Kidney epithelial cell (primary cell): Measurements from ENCODE around the gene SEC63. TPM values are rescaled to one million over a fixed set of nuclear protein-coding genes. Genes with fewer than 3 reads are reported as not detected.
A peak's percentile ranks its signal among the peaks of the same experiment; 100 is the strongest.
"Not testable (repeated sequence)": the region's sequence is repeated elsewhere in the genome, so short reads cannot be mapped to it uniquely, and the experiment has no call there.

Source experiments
- DNase-seq: peaks from one replicate; pipeline ENCODE4 v3.0.0-alpha.2; 2010; ENCODE audit warnings: low read depth
- H3K27me3 ChIP-seq: 2 replicates; pipeline ENCODE4 v1.6.0; 2011; ENCODE audit warnings: low read length; ENCODE audit not compliant: control insufficient read depth, insufficient read depth
- H3K36me3 ChIP-seq: 2 replicates; pipeline ENCODE4 v1.5.1; 2011; ENCODE audit warnings: low read length; ENCODE audit not compliant: control insufficient read depth, insufficient read depth
- H3K4me3 ChIP-seq: 2 replicates; pipeline ENCODE4 v1.5.1; 2011; ENCODE audit warnings: low read depth, mild to moderate bottlenecking, control low read depth, low read length
- total RNA-seq: library from RNA; depleted of rRNA; stranded (reverse); fragments of >200 nt; gene quantifications from 2 replicates; pipeline ENCODE4 v1.2.3, GENCODE V29; 2015
- TF ChIP-seq, protein P1 (sequence below): IDR thresholded peaks from 2 replicates; pipeline ENCODE4 v1.5.1; 2011; ENCODE audit warnings: mild to moderate bottlenecking, moderate library complexity, low read length, control low read depth, inconsistent platforms; ENCODE audit not compliant: insufficient read depth, poor library complexity, severe bottlenecking

Gene SEC63, protein sequence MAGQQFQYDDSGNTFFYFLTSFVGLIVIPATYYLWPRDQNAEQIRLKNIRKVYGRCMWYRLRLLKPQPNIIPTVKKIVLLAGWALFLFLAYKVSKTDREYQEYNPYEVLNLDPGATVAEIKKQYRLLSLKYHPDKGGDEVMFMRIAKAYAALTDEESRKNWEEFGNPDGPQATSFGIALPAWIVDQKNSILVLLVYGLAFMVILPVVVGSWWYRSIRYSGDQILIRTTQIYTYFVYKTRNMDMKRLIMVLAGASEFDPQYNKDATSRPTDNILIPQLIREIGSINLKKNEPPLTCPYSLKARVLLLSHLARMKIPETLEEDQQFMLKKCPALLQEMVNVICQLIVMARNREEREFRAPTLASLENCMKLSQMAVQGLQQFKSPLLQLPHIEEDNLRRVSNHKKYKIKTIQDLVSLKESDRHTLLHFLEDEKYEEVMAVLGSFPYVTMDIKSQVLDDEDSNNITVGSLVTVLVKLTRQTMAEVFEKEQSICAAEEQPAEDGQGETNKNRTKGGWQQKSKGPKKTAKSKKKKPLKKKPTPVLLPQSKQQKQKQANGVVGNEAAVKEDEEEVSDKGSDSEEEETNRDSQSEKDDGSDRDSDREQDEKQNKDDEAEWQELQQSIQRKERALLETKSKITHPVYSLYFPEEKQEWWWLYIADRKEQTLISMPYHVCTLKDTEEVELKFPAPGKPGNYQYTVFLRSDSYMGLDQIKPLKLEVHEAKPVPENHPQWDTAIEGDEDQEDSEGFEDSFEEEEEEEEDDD
- total RNA-seq, result 25.1 TPM in 2 replicates

DNA sequence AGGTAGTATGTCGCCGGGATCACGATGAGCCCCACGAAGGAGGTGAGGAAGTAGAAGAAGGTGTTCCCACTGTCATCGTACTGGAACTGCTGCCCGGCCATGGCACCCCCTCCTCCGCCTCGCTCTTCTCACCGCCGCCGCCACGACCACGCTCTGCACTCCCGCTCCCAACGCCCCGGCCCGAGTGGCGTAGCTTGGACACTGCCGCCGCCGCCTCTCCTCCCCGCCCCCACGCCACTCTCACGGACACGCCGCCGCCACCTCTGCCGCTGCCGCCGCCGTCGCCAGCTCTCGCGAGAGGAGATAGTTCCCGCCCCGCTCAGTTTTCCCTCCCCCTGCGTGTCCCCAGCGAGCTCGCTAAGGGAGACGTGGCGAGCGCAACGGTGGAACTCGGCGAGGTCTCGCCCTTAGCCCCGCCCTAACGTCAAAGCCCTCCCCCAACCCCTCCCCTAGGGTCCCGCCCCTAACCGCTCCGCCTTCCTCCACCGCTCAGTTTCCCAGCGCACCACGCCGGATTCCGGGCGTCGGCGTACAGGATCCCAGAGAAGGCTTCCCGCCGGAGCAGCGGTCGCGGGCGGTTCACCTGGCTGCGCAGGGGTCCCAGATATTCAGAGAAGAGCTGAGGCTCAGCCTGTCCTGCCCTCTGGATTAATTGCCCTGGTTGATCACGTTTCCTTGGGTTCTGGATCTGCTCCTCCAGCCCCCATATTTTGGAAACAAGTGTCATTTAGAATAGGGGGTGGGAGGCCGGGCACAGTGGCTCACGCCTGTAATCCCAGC, at the start of gene SEC63:
Gene SEC63, minus strand, starts transcription at position 300 of the 780 bp plus-strand sequence. Its CDS starts 199 bp downstream, at position 101.
- no peaks in the 10 kb centered on the region for H3K36me3 ChIP-seq
- TF ChIP-seq, protein P1, sequence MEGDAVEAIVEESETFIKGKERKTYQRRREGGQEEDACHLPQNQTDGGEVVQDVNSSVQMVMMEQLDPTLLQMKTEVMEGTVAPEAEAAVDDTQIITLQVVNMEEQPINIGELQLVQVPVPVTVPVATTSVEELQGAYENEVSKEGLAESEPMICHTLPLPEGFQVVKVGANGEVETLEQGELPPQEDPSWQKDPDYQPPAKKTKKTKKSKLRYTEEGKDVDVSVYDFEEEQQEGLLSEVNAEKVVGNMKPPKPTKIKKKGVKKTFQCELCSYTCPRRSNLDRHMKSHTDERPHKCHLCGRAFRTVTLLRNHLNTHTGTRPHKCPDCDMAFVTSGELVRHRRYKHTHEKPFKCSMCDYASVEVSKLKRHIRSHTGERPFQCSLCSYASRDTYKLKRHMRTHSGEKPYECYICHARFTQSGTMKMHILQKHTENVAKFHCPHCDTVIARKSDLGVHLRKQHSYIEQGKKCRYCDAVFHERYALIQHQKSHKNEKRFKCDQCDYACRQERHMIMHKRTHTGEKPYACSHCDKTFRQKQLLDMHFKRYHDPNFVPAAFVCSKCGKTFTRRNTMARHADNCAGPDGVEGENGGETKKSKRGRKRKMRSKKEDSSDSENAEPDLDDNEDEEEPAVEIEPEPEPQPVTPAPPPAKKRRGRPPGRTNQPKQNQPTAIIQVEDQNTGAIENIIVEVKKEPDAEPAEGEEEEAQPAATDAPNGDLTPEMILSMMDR, result no peak
- peak; percentile 60 for DNase-seq
- no peaks in the 10 kb centered on the region for H3K27me3 ChIP-seq
- peak within 1 kb of the TSS; percentile 98 for H3K4me3 ChIP-seq

DNA sequence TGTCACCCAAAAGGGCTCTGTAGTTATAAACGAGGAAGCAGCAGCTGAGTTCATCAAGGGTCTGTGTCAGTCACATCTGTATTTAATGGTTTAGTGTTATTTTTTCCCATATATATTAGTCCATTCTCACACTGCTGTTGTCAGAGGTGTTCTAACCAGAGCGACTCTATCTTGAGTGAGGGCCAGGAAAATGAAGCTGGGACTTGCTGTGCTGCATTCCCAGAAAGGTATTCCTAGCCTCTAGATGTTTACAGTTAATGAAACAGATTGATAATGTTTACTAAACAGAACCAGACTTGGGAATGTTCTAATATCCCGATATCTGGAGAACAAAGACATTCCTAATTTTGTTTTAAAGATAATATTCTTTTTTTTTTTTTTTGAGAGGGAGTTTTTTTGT, 48.0 kb upstream of the SEC63 start:
- TF ChIP-seq, protein P1, result no peak
- Histone ChIP-seq H3K27me3 (no peaks in the 10 kb centered on the region), H3K4me3 (no peak overlapping the region), H3K36me3 (no peaks in the 10 kb centered on the region)
- no peak for DNase-seq

DNA sequence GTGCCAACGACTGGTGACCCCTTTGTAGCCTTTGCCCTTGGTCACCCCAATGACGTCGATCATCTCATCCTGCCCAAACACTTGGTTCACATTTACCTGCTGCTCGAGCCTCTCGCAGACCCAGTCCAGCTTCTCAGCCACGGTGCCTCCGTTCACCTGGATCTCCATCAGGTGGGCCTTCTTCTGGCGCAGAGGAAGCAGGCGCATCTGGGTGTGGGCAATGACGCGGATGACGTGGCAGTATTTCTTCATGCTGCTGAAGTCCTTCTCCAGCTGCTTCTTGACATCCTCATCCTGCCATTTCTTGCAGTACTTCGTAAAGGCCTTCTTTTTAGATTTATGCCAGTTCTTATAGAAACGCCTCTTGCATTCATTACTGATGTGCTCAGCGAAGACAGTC, 46.9 kb upstream of the SEC63 start:
- H3K27me3 ChIP-seq, result no peaks in the 10 kb centered on the region
- H3K36me3 ChIP-seq, result no peaks in the 10 kb centered on the region
- DNase-seq, result no peak
- no peak overlapping the region for H3K4me3 ChIP-seq
- TF ChIP-seq, protein P1, result no peak

DNA sequence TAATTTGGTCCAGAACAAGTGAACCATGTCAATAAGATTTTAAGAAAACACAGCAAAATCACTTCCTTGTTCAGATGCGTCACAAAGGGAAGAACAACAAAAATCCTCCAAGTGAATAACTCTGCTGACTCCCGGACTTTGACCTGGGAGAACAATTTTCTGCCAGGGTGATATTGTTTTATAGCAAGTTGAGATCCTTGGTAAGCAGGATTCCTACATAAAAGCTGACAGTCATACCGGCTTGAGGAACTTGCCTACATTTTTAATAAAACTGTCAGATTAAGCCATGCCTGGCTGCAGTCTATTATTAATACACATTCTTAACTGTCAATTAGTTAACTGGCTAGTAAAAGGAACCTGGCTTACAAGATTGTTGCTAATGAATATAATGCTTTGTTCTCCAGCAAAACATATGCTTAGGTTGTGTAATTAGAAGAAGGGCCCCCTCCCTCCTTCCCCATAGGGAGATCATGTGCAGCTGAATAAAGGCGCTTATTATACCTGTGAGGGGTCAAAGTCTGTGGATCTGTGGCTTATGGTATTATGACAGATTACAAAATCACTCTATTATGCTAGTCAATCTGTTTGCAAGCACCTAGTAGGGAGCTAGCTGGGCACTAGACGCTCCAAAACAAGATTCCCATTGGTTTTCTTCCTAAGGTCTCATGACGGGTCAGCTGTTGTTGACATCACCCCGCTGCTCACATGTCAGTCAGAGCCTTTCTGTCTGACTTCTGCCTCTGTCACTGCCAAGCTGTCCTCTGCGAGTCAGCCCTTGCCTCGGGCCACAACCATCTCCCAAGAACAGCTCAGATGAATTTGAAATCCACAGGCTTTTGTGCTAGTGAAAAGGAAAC, 44.6 kb upstream of the SEC63 start:
- no peaks in the 10 kb centered on the region for H3K27me3 ChIP-seq
- no peaks in the 10 kb centered on the region for H3K36me3 ChIP-seq
- DNase-seq, result peak; percentile 31
- TF ChIP-seq, protein P1, result no peak
- no peak overlapping the region for H3K4me3 ChIP-seq

DNA sequence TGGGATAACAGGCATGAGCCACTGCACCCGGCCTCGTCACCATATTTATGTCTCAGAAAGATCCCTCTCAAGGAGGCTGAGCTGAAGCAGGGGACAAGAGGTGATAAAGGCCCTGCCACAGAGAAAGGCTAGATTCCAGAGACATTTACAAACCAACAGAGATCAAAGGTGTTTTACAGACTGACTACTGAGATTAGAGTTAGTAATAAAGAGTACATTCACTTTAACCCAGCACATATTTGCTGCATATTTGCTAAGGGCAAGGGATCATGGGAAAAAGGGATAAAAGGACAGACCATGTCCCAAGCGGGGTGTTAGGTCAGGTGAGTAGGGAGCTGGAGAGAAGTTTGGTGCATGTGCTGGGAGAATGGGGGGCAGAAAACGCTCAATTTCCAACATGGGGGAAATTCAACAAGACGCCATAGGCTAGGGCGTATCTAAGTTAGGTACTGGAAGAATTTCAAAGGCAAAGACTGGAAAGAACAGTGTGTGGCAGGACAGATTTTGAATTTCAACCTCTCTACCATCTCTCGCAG, 43.8 kb upstream of the SEC63 start:
- DNase-seq, result no peak
- Histone ChIP-seq H3K27me3 (no peaks in the 10 kb centered on the region), H3K36me3 (no peaks in the 10 kb centered on the region), H3K4me3 (no peak overlapping the region)
- TF ChIP-seq, protein P1, result no peak

DNA sequence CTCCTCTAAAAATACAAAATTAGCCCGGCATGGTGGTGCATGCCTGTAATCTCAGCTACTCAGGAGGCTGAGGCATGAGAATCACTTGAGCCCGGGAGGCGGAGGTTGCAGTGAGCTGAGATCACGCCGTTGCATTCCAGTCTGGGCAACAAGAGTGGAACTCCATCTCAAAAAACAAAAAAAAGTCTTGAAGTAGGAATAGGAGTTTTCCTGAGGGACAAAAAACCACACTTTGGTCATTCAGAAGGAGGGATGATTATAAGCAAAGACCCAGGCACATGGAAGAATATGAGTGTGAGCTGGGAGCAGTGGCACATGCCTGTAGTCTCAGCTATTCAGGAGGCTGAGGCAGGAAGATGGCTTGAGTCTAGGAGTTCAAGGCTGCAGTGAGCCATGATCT, 42.3 kb upstream of the SEC63 start:
- not testable (repeated sequence) for H3K4me3 ChIP-seq, H3K27me3 ChIP-seq, DNase-seq, H3K36me3 ChIP-seq
